Measurements from ENCODE around the gene BLMH.

DNA sequence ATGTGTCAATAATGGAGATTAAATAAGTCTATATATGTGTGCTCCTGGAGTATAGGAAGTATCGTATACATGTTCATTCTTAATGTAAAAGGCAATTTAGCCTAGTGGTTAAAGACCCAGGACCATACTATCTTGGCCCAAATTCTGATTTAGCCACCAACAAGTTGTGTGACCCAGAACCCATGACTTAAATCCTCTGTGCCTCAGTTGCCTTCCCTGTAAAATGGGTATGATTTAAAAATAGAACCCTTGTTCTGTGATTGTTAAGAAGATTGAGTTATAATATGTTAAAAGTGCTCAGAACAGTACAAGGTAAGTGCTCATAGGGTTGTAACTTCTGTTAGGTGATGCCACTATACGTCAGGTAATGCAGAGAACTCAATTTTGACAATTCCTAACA is 18.8 kb upstream of the BLMH start:
- TF ChIP-seq POLR2A (IDR thresholded peaks at IDR 0.05) = no peak
- TF ChIP-seq POLR2AphosphoS5 (IDR thresholded peaks at IDR 0.05) = no peak
- TF ChIP-seq, protein P1, sequence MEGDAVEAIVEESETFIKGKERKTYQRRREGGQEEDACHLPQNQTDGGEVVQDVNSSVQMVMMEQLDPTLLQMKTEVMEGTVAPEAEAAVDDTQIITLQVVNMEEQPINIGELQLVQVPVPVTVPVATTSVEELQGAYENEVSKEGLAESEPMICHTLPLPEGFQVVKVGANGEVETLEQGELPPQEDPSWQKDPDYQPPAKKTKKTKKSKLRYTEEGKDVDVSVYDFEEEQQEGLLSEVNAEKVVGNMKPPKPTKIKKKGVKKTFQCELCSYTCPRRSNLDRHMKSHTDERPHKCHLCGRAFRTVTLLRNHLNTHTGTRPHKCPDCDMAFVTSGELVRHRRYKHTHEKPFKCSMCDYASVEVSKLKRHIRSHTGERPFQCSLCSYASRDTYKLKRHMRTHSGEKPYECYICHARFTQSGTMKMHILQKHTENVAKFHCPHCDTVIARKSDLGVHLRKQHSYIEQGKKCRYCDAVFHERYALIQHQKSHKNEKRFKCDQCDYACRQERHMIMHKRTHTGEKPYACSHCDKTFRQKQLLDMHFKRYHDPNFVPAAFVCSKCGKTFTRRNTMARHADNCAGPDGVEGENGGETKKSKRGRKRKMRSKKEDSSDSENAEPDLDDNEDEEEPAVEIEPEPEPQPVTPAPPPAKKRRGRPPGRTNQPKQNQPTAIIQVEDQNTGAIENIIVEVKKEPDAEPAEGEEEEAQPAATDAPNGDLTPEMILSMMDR (IDR thresholded peaks at IDR 0.05) = no peak

Measured in suprapubic skin (tissue), 4 donors.